ENCODE measurements around the gene ATXN10. TPM values are rescaled to one million over a fixed set of nuclear protein-coding genes. Genes with fewer than 3 reads are reported as not detected.

Gene ATXN10
- total RNA-seq, 1 donor from 2014 or later, result 84.2 TPM

GRCh38 chr22:45817745-45818423 is 146.2 kb downstream of the ATXN10 start:
- intact Hi-C loops (cut with micrococcal nuclease), result no loop called here

GRCh38 chr22:45818424-45819085 is 146.9 kb downstream of the ATXN10 start:
- intact Hi-C loops (cut with micrococcal nuclease), result no loop called here

- intact Hi-C loops (cut with micrococcal nuclease), result no loop called here
Observed at GRCh38 chr22:45819305-45819704, 147.7 kb downstream of the ATXN10 start.

DNA sequence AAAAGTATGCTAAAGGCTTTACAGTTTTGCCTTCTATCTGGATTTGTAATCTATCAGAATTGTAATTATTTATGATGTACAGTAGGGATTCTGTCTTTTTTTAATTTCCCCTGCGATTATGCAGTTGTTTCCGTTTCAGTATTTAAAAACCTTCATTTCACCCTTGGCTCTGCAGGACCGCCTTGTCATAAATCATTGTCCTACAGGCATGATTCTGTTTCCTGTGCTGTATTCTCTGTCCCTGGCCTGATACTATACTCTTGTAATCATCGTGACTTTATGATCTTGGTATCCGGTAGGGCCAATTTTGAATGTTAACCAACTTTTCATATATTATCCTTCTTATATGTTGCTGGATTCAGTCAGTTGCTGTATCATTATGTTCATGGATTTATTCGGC is 151.7 kb downstream of the ATXN10 start:
- intact Hi-C loops (cut with micrococcal nuclease), result no loop called here

DNA sequence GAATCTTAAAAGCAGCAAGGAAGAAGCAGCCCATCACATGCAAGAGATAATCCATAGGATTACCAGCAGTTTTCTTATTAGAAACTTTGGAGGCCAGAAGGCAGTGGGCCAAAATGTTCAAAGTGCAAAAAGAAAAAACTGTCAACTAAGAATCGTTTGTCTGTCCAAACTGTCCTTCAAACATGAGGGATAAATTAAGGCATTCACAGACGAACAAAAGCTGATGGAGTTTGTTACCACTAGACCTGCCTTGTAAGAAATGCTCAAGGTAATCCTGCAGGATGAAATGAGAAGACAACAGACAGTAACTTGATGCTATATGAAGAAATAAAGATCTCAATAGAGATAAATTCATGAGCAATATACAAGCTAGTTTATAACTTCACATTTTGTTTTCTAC is 154.9 kb downstream of the ATXN10 start:
- intact Hi-C loops (cut with micrococcal nuclease), result no loop called here

DNA sequence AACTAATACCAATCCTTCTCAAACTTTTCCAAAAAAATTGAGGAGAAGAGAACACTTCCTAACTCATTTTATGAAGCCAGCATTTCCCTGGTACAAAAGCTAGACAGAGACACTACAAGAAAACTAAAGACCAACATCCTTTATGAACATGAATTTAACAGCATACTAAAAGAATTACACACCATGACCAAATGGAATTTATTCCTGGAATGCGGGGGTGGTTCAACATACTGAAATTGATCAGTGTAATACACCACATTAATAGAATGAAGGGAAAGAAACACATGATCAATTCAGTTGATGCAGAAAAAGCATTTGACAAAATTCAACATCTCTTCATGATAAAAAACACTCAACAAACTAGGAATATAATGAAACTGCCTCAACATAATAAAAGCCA is 157.2 kb downstream of the ATXN10 start:
- intact Hi-C loops (cut with micrococcal nuclease), result no loop called here

DNA sequence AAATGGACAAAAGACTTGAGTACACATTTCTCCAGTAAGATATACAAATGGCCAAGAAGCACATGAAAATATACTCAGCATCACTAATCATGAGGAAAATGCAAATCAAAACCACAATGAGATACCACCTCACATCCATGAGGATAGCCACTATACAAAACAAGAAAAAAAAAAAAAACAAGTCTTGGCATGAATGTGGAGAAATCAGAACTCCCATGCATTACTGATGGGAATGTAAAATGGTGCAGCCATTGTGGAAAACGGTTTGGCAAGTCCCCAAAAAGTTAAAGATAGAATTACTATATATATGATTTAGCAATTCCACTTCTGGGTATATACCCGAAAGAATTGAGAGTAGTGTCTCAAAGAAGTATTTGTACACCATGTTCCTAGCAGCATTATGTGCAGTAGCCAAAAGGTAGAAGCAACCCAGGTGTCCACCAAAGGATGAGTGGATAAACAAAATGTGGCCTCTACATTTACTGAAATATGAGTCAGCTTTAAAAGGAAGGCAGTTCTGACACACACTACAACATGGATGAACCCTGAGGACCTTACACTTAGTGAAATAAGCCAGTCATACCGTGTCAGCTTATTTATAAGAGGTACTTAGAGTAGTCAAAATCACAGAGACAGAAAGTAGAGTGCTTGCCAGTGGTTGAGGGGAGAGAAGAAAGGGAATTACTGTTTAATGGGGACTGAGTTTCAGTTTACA is 159.1 kb downstream of the ATXN10 start:
- intact Hi-C loops (cut with micrococcal nuclease), result no loop called here

DNA sequence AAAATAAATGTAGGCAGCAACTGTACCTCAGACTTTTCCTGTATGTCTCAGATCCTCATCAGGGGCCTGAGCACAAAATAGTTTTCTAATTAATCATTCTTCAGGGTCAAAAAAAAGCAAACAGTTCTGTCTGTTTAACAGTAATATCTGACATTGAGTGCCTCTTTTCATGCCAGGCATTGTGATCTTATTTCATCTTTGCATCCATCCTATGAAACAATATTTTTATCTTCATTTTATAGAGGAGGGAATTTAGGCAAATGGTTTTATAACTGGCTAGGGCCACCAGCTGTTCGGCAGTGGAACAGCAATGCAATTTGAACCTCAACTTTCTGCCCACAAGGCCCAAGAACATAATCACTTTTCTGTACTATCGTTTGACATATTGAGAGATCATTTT is 159.8 kb downstream of the ATXN10 start:
- intact Hi-C loops (cut with micrococcal nuclease), result no loop called here

- intact Hi-C loops (cut with micrococcal nuclease), result no loop called here
Observed at GRCh38 chr22:45832180-45832579, 160.5 kb downstream of the ATXN10 start.

GRCh38 chr22:45832959-45833580 is 161.4 kb downstream of the ATXN10 start:
- intact Hi-C loops (cut with micrococcal nuclease), result no loop called here

- intact Hi-C loops (cut with micrococcal nuclease), result no loop called here
Observed at GRCh38 chr22:45833613-45834012, 162.0 kb downstream of the ATXN10 start.

- intact Hi-C loops (cut with micrococcal nuclease), result no loop called here
Observed at GRCh38 chr22:45834241-45834640, 162.6 kb downstream of the ATXN10 start.

- intact Hi-C loops (cut with micrococcal nuclease), result no loop called here
Observed at GRCh38 chr22:45834795-45835194, 163.2 kb downstream of the ATXN10 start.

GRCh38 chr22:45836418-45837169 is 165.0 kb downstream of the ATXN10 start:
- intact Hi-C loops (cut with micrococcal nuclease), result no loop called here

GRCh38 chr22:45837508-45837907 is 165.9 kb downstream of the ATXN10 start:
- intact Hi-C loops (cut with micrococcal nuclease), result no loop called here

GRCh38 chr22:45838305-45838887 is 166.8 kb downstream of the ATXN10 start:
- intact Hi-C loops (cut with micrococcal nuclease), result no loop called here

DNA sequence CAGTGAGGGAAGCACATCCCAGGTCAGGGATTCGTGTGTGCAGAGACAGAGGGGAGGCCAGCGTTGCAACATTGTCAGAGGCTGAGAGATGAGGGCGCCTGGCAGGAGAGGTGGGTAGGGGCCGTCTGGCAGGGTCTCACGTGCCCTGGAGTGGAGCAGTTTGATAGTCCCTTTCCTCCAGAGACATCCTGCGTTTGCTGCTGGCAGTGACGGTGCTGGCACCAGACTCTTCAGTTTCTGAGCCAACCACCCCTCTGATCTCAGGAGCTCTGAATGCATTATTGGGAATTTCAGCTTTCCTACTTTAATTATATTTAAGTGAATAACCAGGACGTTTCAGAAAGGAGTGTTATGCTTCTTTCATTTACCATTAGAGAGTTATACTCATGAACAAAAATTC is 168.8 kb downstream of the ATXN10 start:
- intact Hi-C loops (cut with micrococcal nuclease), result no loop called here

- intact Hi-C loops (cut with micrococcal nuclease), result no loop called here
Observed at GRCh38 chr22:45842291-45842991, 170.8 kb downstream of the ATXN10 start.

DNA sequence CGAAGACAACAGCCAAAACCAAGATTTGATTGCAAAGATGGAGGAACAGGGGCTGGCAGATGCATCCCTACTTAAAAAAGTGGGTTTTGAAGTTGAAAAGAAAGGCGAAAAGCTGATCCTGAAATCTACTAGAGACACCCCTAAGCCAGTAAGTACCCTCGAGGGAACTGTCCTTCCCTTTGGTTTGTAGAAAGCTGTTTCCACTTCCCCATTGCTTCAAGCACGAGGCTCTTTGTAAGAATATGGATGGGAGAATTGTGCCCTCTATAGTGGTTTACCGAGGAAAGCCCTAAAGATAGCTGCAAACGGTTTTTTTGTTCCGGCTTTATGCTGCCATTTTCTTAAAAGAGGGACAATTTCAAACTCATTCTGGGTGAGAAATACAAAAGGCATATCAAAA is 171.4 kb downstream of the ATXN10 start:
- intact Hi-C loops (cut with micrococcal nuclease), result no loop called here

- intact Hi-C loops (cut with micrococcal nuclease), result no loop called here
Observed at GRCh38 chr22:45843986-45844385, 172.4 kb downstream of the ATXN10 start.

Data from T-helper 1 cell treated with Interleukin-12 subunit alpha and Interleukin-12 subunit beta and Interleukin-4 antibody, amounts not matched to agents 30 ng/mL and 1 ng/mL, for 36 hours (primary cell).